Measurements from ENCODE around the gene LDHD. TPM values are rescaled to one million over a fixed set of nuclear protein-coding genes. Genes with fewer than 3 reads are reported as not detected.

The LDHD gene
- total and polyA plus RNA-seq, 2 of the 8 experiments (the other 6 are each of a cell fraction or from before 2014, with no cell fraction given) = 14.9 to 18.2 TPM

- Histone ChIP-seq H2AFZ (ENCODE audit: low read length) (no peak overlapping the region), H2BK120ac (replicated peaks; ENCODE audit: low read depth, low read length) (no peak overlapping the region), H4K91ac (replicated peaks; ENCODE audit: insufficient read length, low read length) (no peak overlapping the region), H3K14ac (ENCODE audit: insufficient read length) (no peak overlapping the region), H4K8ac (ENCODE audit: extremely low read depth, insufficient read depth, low read length) (no peak overlapping the region), H2BK5ac (ENCODE audit: low read depth, low read length) (0 out of 2 replicates have a peak overlapping the region, but pooled peaks have one; percentile 66), H3K79me1 (ENCODE audit: low read depth, low read length) (peaks cover 3% of the 10 kb centered on the region; the same call in 1 of the 2 replicates), H3K4me2 (ENCODE audit: insufficient read depth in 1 of 2, low read depth in 2 of 2, low read length in 2 of 2) (no peak overlapping the region), H3K23ac (ENCODE audit: insufficient read length) (no peak overlapping the region), H4K5ac (ENCODE audit: insufficient read length, low read depth, low read length) (no peak overlapping the region), H3K4me1 (replicated peaks in 1 of 4; ENCODE audit: control insufficient read depth in 3 of 4, insufficient read depth in 4 of 4, low read length in 3 of 4) (peaks cover 9 to 52% (median 40%) of the 10 kb centered on the region in 4 experiments), H3K9ac (replicated peaks in 1 of 4; ENCODE audit: extremely low read depth in 1 of 4, low read depth in 3 of 4, low read length in 3 of 4) (no peak overlapping the region), H4K20me1 (replicated peaks in 1 of 2; ENCODE audit: control insufficient read depth in 1 of 2, insufficient read depth in 2 of 2, low read length in 2 of 2) (peaks cover 2 to 3% of the 10 kb centered on the region in 2 experiments), H3K18ac (ENCODE audit: extremely low read depth, low read length) (peak overlapping the region; percentile 48), H3K23me2 (ENCODE audit: low read depth, low read length) (no peaks in the 10 kb centered on the region), H3K56ac (replicated peaks; ENCODE audit: insufficient read length, low read depth, low read length) (no peak overlapping the region), H3K4ac (replicated peaks; ENCODE audit: insufficient read length, low read depth, low read length) (no peak overlapping the region), H2AK5ac (ENCODE audit: low read depth, low read length) (no peak overlapping the region), H3K79me2 (ENCODE audit: control insufficient read depth in 1 of 2, insufficient read depth in 2 of 2, low read length in 2 of 2) (no peaks in the 10 kb centered on the region; a peak in 1 of 4 replicates), H3K9me3 (ENCODE audit: insufficient read depth in 2 of 2, low read depth in 1 of 2, low read length in 1 of 2) (no peaks in the 10 kb centered on the region), H3K36me3 (ENCODE audit: control insufficient read depth in 2 of 4, insufficient read depth in 4 of 4, low read length in 3 of 4) (peaks cover 0 to 16% (median 3%) of the 10 kb centered on the region in 4 experiments; a peak in 3 of 8 replicates), H3K27me3 (replicated peaks in 1 of 4; ENCODE audit: control insufficient read depth in 3 of 4, extremely low read depth in 1 of 4, insufficient read depth in 3 of 4, low read length in 3 of 4) (no peaks in the 10 kb centered on the region), H2BK12ac (ENCODE audit: low read depth, low read length) (0 out of 2 replicates have a peak overlapping the region, but pooled peaks have one; percentile 27), H3K27ac (ENCODE audit: low read depth, low read length) (no peak overlapping the region), H2BK20ac (ENCODE audit: low read length) (no peak overlapping the region), H3K4me3 (ENCODE audit: extremely low read depth in 1 of 4, insufficient read depth in 2 of 4, low read depth in 3 of 4, low read length in 4 of 4) (no peak overlapping the region), H2BK15ac (ENCODE audit: low read length) (no peak overlapping the region; the same call in 1 of the 2 replicates)
- DNase-seq (ENCODE audit: low read depth in 1 of 2, low spot score in 2 of 2) = no peak
- CTCF ChIA-PET (ENCODE audit: partially characterized antibody) = interaction anchor here (0.7 to 16.3 kb wide), 54 partner anchors 8 to 299 kb away, joined by 3 to 171 read pairs (median 5); partner anchors contain the start of genes WDR59 and ZNRF1
- WGBS, 2 experiments (ENCODE audit: extremely low coverage in 1 of 2, insufficient coverage in 1 of 2, insufficient read length in 1 of 2, insufficient replicate concordance in 2 of 2, low coverage in 1 of 2, low lambda C conversion rate in 2 of 2, missing lambda C conversion rate in 1 of 2) = 73% methylated on average over 7 of the region's 7 CpGs; no CpG with 5 or more reads in 1 of the 2 experiments
- no peak for FAIRE-seq
- no peak for TF ChIP-seq SIN3A (conservative IDR thresholded peaks at IDR 0.05 in 1 of 2, IDR thresholded peaks at IDR 0.05 in 1 of 2; ENCODE audit: low read depth in 1 of 2, low read length in 2 of 2)
- TF ChIP-seq POLR2A (IDR thresholded peaks at IDR 0.05; ENCODE audit: control extremely low read depth in 1 of 2, low read depth in 2 of 2, low read length in 2 of 2) = 0 out of 3 replicates have a peak, but pooled peaks of 1 of the 2 experiments have one; percentile 15
- POLR2A ChIA-PET (ENCODE audit: partially characterized antibody) = interaction anchor here (0.9 to 6.0 kb wide), 10 partner anchors 9 to 125 kb away, joined by 3 to 62 read pairs (median 5); partner anchors contain the start of gene ZNRF1
These were observed 5.1 kb downstream of the LDHD start for GRCh38 chr16:75111514-75111940.

Measured in H1 (cell line).